Stimulated activated effector memory CD8-positive, alpha-beta T cell treated with anti-CD3 and anti-CD28 coated beads, Interleukin-12 subunit alpha, Interleukin-12 subunit beta, amount 100 ng/mL, for 72 hours (primary cell): ENCODE results near the gene ZNF697.

ENCODE experiments used
- ATAC-seq: fragments of 150-1000 bp; cut with Tn5 transposase; 2 replicates; pipeline ENCODE4 v1.10.0; 2021
- DNase-seq, 2 donors: peaks; one replicate each; pipeline ENCODE4 v3.0.0; 2021 to 2022; ENCODE audit warnings: low spot score in 2 of 2
- H3K27ac Mint-ChIP-seq: one replicate; pipeline ENCODE4 v1.8.0; 2022; ENCODE audit warnings: mild to moderate bottlenecking, mixed read lengths
- H3K36me3 Mint-ChIP-seq: one replicate; pipeline ENCODE4 v1.8.0; 2022; ENCODE audit warnings: mild to moderate bottlenecking, mixed read lengths
- H3K4me1 Mint-ChIP-seq: one replicate; pipeline ENCODE4 v1.8.0; 2022; ENCODE audit warnings: mixed read lengths
- H3K4me3 Mint-ChIP-seq: one replicate; pipeline ENCODE4 v1.8.0; 2022; ENCODE audit warnings: mild to moderate bottlenecking, mixed read lengths
- H3K9me3 Mint-ChIP-seq: one replicate; pipeline ENCODE4 v1.8.0; 2022; ENCODE audit warnings: mixed read lengths

ZNF697 gene

GRCh38 chr1:119674835-119675289, 26.8 kb upstream of the ZNF697 start:
- H3K27ac Mint-ChIP-seq: no peak overlapping the region
- DNase-seq (peak in 1 of 2 donors; percentile 3), ATAC-seq (peak; percentile 80)
- H3K9me3 Mint-ChIP-seq: no peaks in the 10 kb centered on the region
- H3K4me3 Mint-ChIP-seq: no peak overlapping the region
- peaks cover 9% of the 10 kb centered on the region for H3K4me1 Mint-ChIP-seq
- H3K36me3 Mint-ChIP-seq: no peaks in the 10 kb centered on the region

- H3K27ac Mint-ChIP-seq: no peak overlapping the region
- no peaks in the 10 kb centered on the region for H3K9me3 Mint-ChIP-seq
- no peaks in the 10 kb centered on the region for H3K36me3 Mint-ChIP-seq
- ATAC-seq (no peak), DNase-seq (no peak)
- peaks cover 9% of the 10 kb centered on the region for H3K4me1 Mint-ChIP-seq
- H3K4me3 Mint-ChIP-seq: no peak overlapping the region
Measured at GRCh38 chr1:119674111-119674526, 26.1 kb upstream of the ZNF697 start.

- H3K4me3 Mint-ChIP-seq: no peak overlapping the region
- ATAC-seq (no peak), DNase-seq (no peak)
- peaks cover 9% of the 10 kb centered on the region for H3K4me1 Mint-ChIP-seq
- H3K9me3 Mint-ChIP-seq: no peaks in the 10 kb centered on the region
- no peaks in the 10 kb centered on the region for H3K36me3 Mint-ChIP-seq
- H3K27ac Mint-ChIP-seq: no peak overlapping the region
Measured at GRCh38 chr1:119673171-119673940, 25.3 kb upstream of the ZNF697 start.

GRCh38 chr1:119670898-119671297, 22.8 kb upstream of the ZNF697 start:
- DNase-seq (no peak), ATAC-seq (no peak)
- Mint-ChIP-seq H3K27ac (no peak overlapping the region), H3K9me3 (no peaks in the 10 kb centered on the region), H3K36me3 (no peaks in the 10 kb centered on the region), H3K4me1 (peaks cover 8% of the 10 kb centered on the region), H3K4me3 (no peak overlapping the region)

GRCh38 chr1:119667173-119667572, 19.1 kb upstream of the ZNF697 start:
- H3K4me1 Mint-ChIP-seq: no peaks in the 10 kb centered on the region
- no peak overlapping the region for H3K27ac Mint-ChIP-seq
- H3K9me3 Mint-ChIP-seq: no peaks in the 10 kb centered on the region
- DNase-seq (no peak), ATAC-seq (no peak)
- H3K36me3 Mint-ChIP-seq: no peaks in the 10 kb centered on the region
- H3K4me3 Mint-ChIP-seq: no peak overlapping the region

GRCh38 chr1:119664067-119664466, 16.0 kb upstream of the ZNF697 start:
- Mint-ChIP-seq H3K4me1 (no peaks in the 10 kb centered on the region), H3K4me3 (no peak overlapping the region), H3K27ac (no peak overlapping the region), H3K36me3 (no peaks in the 10 kb centered on the region), H3K9me3 (no peaks in the 10 kb centered on the region)
- no peak for DNase-seq
- ATAC-seq: peak; percentile 24

- no peak for ATAC-seq
- Mint-ChIP-seq H3K27ac (no peak overlapping the region), H3K4me3 (no peak overlapping the region)
Measured at GRCh38 chr1:119662034-119662437, 14.0 kb upstream of the ZNF697 start.

GRCh38 chr1:119660253-119661083, 12.4 kb upstream of the ZNF697 start:
- Mint-ChIP-seq H3K9me3 (no peaks in the 10 kb centered on the region), H3K4me3 (no peak overlapping the region), H3K36me3 (no peaks in the 10 kb centered on the region), H3K4me1 (no peaks in the 10 kb centered on the region), H3K27ac (no peak overlapping the region)
- DNase-seq: no peak
- ATAC-seq: no peak

More at GRCh38 chr1:119662034-119662437, 14.0 kb upstream of the ZNF697 start:
- no peak for DNase-seq
- no peaks in the 10 kb centered on the region for H3K9me3 Mint-ChIP-seq
- H3K36me3 Mint-ChIP-seq: no peaks in the 10 kb centered on the region
- no peaks in the 10 kb centered on the region for H3K4me1 Mint-ChIP-seq

GRCh38 chr1:119659628-119660027, 11.6 kb upstream of the ZNF697 start:
- H3K9me3 Mint-ChIP-seq: no peaks in the 10 kb centered on the region
- H3K36me3 Mint-ChIP-seq: no peaks in the 10 kb centered on the region
- H3K4me3 Mint-ChIP-seq: no peak overlapping the region
- DNase-seq (no peak), ATAC-seq (no peak)
- H3K27ac Mint-ChIP-seq: no peak overlapping the region
- no peaks in the 10 kb centered on the region for H3K4me1 Mint-ChIP-seq

GRCh38 chr1:119656410-119656955, 8.4 kb upstream of the ZNF697 start:
- H3K4me3 Mint-ChIP-seq: no peak overlapping the region
- DNase-seq: no peak
- no peaks in the 10 kb centered on the region for H3K36me3 Mint-ChIP-seq
- H3K27ac Mint-ChIP-seq: no peak overlapping the region
- H3K9me3 Mint-ChIP-seq: no peaks in the 10 kb centered on the region
- no peak for ATAC-seq
- H3K4me1 Mint-ChIP-seq: no peaks in the 10 kb centered on the region

- DNase-seq (no peak), ATAC-seq (no peak)
- Mint-ChIP-seq H3K4me1 (no peaks in the 10 kb centered on the region), H3K36me3 (no peaks in the 10 kb centered on the region), H3K27ac (no peak overlapping the region), H3K9me3 (no peaks in the 10 kb centered on the region), H3K4me3 (no peak overlapping the region)
Measured at GRCh38 chr1:119655154-119655553, 7.1 kb upstream of the ZNF697 start.

- DNase-seq (no peak), ATAC-seq (no peak)
- Mint-ChIP-seq H3K4me3 (no peak overlapping the region), H3K27ac (no peak overlapping the region), H3K4me1 (no peaks in the 10 kb centered on the region), H3K36me3 (no peaks in the 10 kb centered on the region), H3K9me3 (no peaks in the 10 kb centered on the region)
Measured at GRCh38 chr1:119653839-119654170, 5.7 kb upstream of the ZNF697 start.

GRCh38 chr1:119653135-119653838, 5.2 kb upstream of the ZNF697 start:
- DNase-seq (no peak), ATAC-seq (no peak)
- Mint-ChIP-seq H3K4me3 (no peak overlapping the region), H3K9me3 (no peaks in the 10 kb centered on the region), H3K36me3 (no peaks in the 10 kb centered on the region), H3K27ac (no peak overlapping the region), H3K4me1 (no peaks in the 10 kb centered on the region)

- H3K4me1 Mint-ChIP-seq: no peaks in the 10 kb centered on the region
- no peak for DNase-seq
- ATAC-seq: no peak
- H3K36me3 Mint-ChIP-seq: no peaks in the 10 kb centered on the region
- no peak overlapping the region for H3K27ac Mint-ChIP-seq
- no peak overlapping the region for H3K4me3 Mint-ChIP-seq
- H3K9me3 Mint-ChIP-seq: no peaks in the 10 kb centered on the region
Measured at GRCh38 chr1:119652587-119652986, 4.5 kb upstream of the ZNF697 start.

GRCh38 chr1:119651641-119652040, 3.6 kb upstream of the ZNF697 start:
- no peaks in the 10 kb centered on the region for H3K4me1 Mint-ChIP-seq
- H3K4me3 Mint-ChIP-seq: no peak overlapping the region
- no peaks in the 10 kb centered on the region for H3K36me3 Mint-ChIP-seq
- no peak for DNase-seq
- no peak for ATAC-seq
- H3K27ac Mint-ChIP-seq: no peak overlapping the region
- H3K9me3 Mint-ChIP-seq: no peaks in the 10 kb centered on the region
